ENCODE measurements around the gene PRR7. TPM values are rescaled to one million over a fixed set of nuclear protein-coding genes. Genes with fewer than 3 reads are reported as not detected.

The PRR7 gene
- total RNA-seq, 1 donor from 2014 or later = 3.0 TPM

GRCh38 chr5:177466861-177467260, 20.2 kb downstream of the PRR7 start:
- intact Hi-C loops (cut with micrococcal nuclease) = no loop called here

GRCh38 chr5:177467436-177467835, 20.8 kb downstream of the PRR7 start:
- intact Hi-C loops (cut with micrococcal nuclease) = no loop called here

GRCh38 chr5:177468329-177468684, 21.7 kb downstream of the PRR7 start:
- intact Hi-C loops (cut with micrococcal nuclease) = no loop called here

- intact Hi-C loops (cut with micrococcal nuclease) = no loop called here
Measured at GRCh38 chr5:177468685-177469628, 22.3 kb downstream of the PRR7 start.

- intact Hi-C loops (cut with micrococcal nuclease) = no loop called here
Measured at GRCh38 chr5:177469750-177470525, 23.3 kb downstream of the PRR7 start.

GRCh38 chr5:177470759-177471536, 24.3 kb downstream of the PRR7 start:
- intact Hi-C loops (cut with micrococcal nuclease) = no loop called here

GRCh38 chr5:177471610-177472356, 25.2 kb downstream of the PRR7 start:
- intact Hi-C loops (cut with micrococcal nuclease) = no loop called here

- intact Hi-C loops (cut with micrococcal nuclease) = loop anchor here (1.0 kb wide), 1 partner anchor 25 kb away; the partner anchor contains the start of gene PDLIM7
Measured at GRCh38 chr5:177472460-177473442, 26.1 kb downstream of the PRR7 start.

- intact Hi-C loops (cut with micrococcal nuclease) = loop anchor here (1.0 kb wide), 1 partner anchor 24 kb away; the partner anchor contains the start of gene PDLIM7
Measured at GRCh38 chr5:177473443-177474001, 26.9 kb downstream of the PRR7 start, which contains the start of gene DBN1. Gene DBN1, minus strand, starts transcription at chr5:177473634. Its CDS starts 113 bp downstream, at chr5:177473521.

- intact Hi-C loops (cut with micrococcal nuclease) = no loop called here
Measured at GRCh38 chr5:177474002-177474476, 27.4 kb downstream of the PRR7 start.

GRCh38 chr5:177474846-177475562, 28.4 kb downstream of the PRR7 start:
- intact Hi-C loops (cut with micrococcal nuclease) = no loop called here

GRCh38 chr5:177475563-177476427, 29.2 kb downstream of the PRR7 start:
- intact Hi-C loops (cut with micrococcal nuclease) = no loop called here

GRCh38 chr5:177476531-177477233, 30.1 kb downstream of the PRR7 start:
- intact Hi-C loops (cut with micrococcal nuclease) = no loop called here

GRCh38 chr5:177477701-177478477, 31.3 kb downstream of the PRR7 start:
- intact Hi-C loops (cut with micrococcal nuclease) = loop anchor here (2.0 kb wide), 1 partner anchor 19 kb away; the partner anchor contains the start of gene PDLIM7
